HG03135 (cell line): Measurements from ENCODE around the gene GET4.

Experiments used
- ATAC-seq: cut with Tn5 transposase; IDR thresholded peaks from one replicate; pipeline ENCODE4 v1.9.1; 2021; ENCODE audit warnings: mild to moderate bottlenecking, moderate library complexity; ENCODE audit not compliant: unreplicated experiment

GET4 gene

GRCh38 chr7:897771-898376 is 21.5 kb downstream of the GET4 start:
- no peak for ATAC-seq

GRCh38 chr7:898460-898854 is 22.1 kb downstream of the GET4 start:
- ATAC-seq: no peak

- ATAC-seq: no peak
These were observed 22.7 kb downstream of the GET4 start for GRCh38 chr7:898855-899681.

- no peak for ATAC-seq
These were observed 23.5 kb downstream of the GET4 start for GRCh38 chr7:899806-900205.

- ATAC-seq: no peak
These were observed 24.1 kb downstream of the GET4 start for GRCh38 chr7:900331-901040.

GRCh38 chr7:901041-901387 is 24.7 kb downstream of the GET4 start:
- no peak for ATAC-seq

- ATAC-seq: no peak
These were observed 25.2 kb downstream of the GET4 start for GRCh38 chr7:901388-902154.

GRCh38 chr7:902996-903395 is 26.6 kb downstream of the GET4 start:
- no peak for ATAC-seq

GRCh38 chr7:903921-904755 is 27.8 kb downstream of the GET4 start:
- ATAC-seq: no peak

- ATAC-seq: no peak
These were observed 28.5 kb downstream of the GET4 start for GRCh38 chr7:904847-905246.

GRCh38 chr7:906776-907157 is 30.4 kb downstream of the GET4 start:
- ATAC-seq: no peak

GRCh38 chr7:907158-907980 is 31.0 kb downstream of the GET4 start:
- no peak for ATAC-seq

GRCh38 chr7:908159-908581 is 31.8 kb downstream of the GET4 start:
- ATAC-seq: no peak

GRCh38 chr7:908591-909357 is 32.4 kb downstream of the GET4 start:
- peak; percentile 63 for ATAC-seq

GRCh38 chr7:909358-910329 is 33.3 kb downstream of the GET4 start:
- no peak for ATAC-seq

GRCh38 chr7:910441-910861 is 34.1 kb downstream of the GET4 start:
- ATAC-seq: no peak

GRCh38 chr7:910931-911431 is 34.6 kb downstream of the GET4 start:
- no peak for ATAC-seq
